Stimulated activated CD4-positive, alpha-beta T cell treated with anti-CD3 and anti-CD28 coated beads, Interleukin-15, amount 100 ng/mL, for 1 hour (primary cell): Measurements from ENCODE around the gene CTSS.
"Not testable (repeated sequence)": the region's sequence is repeated elsewhere in the genome, so short reads cannot be mapped to it uniquely, and the experiment has no call there.

ENCODE experiments used
- DNase-seq, 2 donors: peaks; one replicate each; pipeline ENCODE4 v3.0.0-alpha.2; 2020; ENCODE audit warnings: low read depth in 1 of 2, low spot score in 1 of 2

The CTSS gene

DNA sequence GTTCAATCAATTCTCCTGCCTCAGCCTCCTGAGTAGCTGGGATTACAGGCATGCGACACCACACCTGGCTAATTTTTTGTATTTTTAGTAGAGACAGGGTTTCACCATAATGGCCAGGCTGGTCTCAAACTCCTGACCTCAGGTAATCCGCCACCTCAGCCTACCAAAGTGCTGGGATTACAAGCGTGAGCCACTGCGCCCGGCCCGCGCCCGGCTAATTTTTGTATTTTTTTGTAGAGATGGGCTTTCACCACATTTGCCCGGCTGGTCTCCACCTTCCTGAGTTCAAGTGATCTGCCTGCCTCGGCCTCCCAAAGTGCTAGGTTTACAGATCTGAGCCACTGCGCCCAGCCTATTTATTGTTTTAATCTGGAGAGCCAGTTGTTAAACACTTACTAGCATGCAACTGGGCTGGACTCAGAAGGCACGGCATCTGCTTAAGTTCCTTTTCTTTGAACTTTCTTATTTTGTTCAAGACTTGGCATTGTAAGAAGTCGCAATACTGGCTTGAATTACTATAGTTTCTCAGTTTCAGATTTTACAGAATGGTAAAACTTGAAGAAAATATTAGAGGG, 10.4 kb upstream of the CTSS start:
- DNase-seq = not testable (repeated sequence)

DNA sequence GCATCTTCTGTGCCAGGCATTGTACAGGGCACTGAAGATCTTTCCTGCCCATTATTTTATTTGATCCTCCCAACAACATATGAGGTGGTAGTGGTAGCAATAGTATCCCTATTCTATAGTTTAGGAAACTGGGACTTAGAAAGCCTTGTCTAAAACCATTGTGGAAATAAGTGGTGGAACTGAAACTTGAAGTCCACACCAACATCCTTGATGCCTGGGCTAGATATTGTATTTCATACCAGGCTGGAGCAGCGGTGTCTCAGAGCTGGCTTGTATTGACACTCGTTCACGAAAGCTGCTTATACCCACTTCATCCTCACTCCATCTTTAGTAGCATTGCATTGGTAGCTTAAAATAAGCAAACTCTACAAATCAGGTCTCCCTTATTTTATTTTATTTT, 9.7 kb upstream of the CTSS start:
- no peak for DNase-seq

DNA sequence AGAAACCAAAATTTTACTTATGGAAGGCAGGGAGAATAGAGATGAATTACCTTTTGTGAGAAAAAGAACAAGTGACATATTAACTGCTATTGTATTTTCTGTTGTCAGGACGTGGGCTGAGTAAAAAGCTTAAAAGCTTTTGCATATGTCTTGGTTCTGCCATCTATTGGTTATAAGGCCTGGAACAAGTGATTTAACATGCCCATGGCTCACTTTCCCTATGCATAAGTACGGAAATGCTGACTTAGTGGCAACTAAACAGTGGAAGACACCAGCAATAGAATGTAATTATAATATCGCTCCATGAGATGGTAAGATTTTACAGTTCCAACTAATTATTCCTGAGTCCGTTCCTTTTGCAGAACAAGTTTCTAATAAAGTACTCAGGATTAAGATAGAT, 6.7 kb upstream of the CTSS start:
- no peak for DNase-seq

DNA sequence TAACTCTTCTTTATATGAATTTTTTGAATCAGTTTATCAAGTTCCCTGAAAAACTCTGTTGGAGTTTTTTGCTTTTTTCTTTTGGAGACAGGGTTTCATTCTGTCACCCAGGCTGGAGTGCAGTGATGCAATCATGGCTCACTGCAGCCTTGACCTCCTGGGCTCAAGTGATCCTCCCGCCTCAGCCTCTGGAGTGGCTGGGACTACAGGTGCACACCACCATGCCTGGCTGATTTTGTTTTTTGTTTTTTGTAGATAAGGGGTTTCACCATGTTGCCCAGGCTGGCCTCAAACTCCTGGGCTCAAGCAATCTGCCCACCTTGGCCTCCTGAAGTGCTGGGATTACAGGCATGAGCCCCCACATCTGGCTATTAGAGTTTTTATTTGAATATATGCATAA, 2.1 kb upstream of the CTSS start:
- not testable (repeated sequence) for DNase-seq

DNA sequence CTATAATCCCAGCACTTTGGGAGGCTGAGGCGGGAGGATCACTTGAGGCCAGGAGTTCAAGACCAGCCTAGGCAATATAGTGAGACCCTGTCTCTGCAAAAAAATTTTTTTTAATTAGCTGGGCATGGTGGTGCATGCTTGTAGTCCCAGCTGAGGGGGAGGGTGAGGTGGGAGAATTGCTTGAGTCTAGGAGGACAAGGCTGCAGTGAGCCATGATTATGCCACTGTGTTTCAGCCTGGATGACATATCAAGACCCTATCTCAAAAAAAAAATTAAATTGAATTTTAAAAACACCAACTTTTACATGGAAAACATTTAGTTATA, 361 bp upstream of the CTSS start:
- not testable (repeated sequence) for DNase-seq

DNA sequence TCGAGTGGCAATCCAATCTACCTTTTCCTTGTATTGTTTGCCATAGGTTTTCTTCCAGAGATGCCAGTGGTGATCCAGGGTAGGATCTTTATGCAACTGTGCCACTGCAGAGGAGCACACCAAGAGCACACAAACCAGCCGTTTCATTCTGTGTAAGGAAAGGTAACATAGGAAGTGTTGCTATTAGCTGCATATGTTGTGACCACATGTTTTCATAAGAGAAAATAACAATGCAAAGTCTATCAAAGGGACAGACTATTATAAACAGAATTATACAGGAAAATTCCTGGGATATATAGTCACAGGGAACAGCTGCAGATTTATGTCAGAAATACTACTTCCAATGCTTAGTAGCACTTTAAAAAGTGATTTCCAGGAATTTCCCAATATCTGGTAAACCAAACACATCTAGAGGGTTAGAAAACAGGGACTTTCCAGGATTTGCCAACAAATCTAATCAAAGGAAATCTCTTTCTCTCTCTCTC, 919 bp downstream of the CTSS start:
- no peak for DNase-seq

DNA sequence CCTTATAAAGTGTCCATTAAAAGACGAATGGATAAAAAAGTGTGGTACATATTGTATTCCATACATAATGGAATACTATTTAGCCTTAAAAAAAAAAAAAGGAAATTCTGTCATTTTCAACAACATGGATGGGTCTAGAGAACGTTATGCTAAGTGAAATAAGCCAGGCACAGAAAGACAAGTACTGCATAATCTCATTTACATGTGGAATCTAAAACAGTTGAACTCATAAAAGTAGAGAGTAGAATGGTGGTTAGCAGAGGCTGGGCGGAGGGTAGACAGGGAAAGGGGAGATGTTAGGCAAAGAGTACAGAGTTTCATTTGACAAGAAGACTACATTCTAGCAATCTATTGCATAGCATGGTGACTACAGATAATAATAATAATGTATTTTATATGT, 2.6 kb downstream of the CTSS start:
- no peak for DNase-seq

DNA sequence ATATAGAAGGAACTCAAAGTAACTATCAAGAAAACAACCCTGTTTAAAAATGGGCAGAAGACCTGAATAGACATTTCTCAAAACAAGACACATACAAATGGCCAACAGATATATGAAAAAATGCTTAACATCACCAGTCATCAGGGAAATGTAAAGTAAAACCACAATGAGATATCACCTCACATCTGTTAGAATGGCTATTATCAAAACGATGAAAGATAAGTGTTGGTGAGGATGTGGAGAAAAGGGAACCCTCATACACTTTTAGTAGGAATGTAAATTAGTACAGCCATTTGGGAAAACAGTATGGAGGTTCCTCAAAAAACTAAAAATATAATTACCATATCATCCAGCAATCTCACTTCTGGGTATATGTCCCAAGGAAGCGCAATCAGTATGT, 3.0 kb downstream of the CTSS start:
- DNase-seq = no peak

DNA sequence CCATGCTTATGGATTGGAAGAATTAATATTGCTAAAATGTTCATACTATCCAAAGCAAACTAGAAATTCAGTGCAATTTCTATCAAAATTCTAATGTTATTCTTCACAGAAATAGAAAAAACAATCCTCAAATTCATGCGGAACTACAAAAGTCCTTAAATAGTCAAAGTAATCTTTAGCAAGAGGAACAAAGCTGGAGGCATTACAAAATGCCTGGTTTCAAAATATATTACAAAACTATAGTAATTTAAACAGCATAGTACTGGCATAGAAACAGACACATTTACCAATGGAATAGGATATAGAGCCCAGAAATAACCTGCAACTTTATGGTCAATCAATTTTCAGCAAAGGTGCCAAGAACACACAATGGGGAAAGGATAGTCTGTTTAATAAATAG, 3.8 kb downstream of the CTSS start:
- no peak for DNase-seq

DNA sequence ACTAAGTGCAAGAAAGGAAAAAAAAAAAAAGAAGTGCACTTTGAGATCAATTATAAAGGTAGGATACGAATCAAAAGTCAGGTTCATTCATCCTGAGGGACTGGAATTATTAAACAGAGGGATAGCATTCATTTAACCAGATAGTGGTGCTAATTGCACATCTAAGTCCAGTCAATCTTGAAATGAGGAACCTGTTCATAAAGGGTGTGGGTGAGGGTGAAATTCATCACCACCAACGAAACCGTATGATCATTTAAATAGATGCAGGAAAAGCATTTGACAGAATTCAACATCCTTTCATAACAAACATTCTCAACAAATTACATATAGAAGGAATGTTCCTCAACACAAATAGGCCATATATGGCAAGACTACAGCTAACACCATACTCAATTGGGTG, 5.6 kb downstream of the CTSS start:
- no peak for DNase-seq

DNA sequence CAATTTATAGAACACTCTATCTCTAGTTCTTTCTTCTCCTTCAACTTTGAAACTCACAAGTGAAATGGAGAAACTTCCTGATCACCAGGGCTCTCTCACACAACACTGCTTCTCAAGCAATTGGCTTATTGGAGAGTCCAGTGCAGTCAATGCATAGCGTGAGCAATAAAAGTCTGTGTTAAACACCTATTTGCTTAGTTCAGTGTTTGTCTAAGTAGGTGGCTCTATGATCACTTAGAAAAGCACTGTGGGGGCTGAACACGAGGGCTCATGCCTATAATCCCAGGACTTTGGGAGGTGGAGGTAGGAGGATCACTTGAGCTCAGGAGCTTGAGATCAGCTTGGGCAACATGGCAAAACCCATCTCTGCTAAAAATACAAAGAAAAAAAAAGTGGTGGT, 12.2 kb downstream of the CTSS start:
- DNase-seq = no peak

DNA sequence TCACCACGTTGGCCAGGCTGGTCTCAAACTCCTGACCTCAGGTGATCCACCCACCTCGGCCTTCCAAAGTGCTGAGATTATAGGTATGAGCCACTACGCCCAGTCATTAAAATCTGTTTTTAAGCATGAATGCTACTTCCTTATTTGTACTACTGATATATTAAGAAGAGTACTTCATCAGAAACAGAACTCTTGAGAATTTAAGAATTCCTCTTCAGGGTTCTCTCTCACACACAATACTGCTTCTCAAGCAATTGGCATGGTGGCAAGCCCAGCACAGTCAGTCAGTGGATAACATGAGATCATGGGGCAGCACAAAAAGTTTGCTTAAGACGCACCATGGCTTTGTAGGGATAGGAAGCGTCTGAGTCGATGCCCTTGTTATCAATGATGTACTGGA, 14.1 kb downstream of the CTSS start:
- DNase-seq = no peak

DNA sequence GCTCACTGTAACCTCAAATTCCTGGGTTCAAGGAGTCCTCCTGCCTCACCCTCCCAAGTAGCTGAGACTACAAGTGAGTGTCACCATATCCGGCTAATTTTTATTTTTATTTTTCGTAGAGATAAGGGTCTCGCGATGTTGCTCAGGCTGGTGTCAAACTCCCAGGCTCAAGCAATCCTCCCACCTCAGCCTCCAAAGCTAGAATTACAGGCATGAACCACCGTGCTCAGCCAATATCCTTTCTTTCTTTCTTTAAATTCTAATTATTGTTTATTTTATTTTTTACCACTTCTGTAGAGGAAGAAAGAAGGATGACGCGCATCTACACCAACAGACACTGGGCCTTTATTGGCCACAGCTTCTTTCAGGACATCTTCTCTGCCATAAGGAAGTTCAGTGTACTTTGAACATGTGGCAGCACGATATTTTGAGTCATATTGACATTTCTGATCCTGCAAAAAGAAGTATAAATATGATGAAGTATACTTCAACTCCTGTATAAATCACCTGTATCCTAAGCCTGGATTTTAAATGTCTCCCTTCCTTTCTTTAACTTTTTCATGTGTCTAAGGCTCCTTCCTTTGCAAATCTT, 15.8 kb downstream of the CTSS start:
- DNase-seq = no peak

DNA sequence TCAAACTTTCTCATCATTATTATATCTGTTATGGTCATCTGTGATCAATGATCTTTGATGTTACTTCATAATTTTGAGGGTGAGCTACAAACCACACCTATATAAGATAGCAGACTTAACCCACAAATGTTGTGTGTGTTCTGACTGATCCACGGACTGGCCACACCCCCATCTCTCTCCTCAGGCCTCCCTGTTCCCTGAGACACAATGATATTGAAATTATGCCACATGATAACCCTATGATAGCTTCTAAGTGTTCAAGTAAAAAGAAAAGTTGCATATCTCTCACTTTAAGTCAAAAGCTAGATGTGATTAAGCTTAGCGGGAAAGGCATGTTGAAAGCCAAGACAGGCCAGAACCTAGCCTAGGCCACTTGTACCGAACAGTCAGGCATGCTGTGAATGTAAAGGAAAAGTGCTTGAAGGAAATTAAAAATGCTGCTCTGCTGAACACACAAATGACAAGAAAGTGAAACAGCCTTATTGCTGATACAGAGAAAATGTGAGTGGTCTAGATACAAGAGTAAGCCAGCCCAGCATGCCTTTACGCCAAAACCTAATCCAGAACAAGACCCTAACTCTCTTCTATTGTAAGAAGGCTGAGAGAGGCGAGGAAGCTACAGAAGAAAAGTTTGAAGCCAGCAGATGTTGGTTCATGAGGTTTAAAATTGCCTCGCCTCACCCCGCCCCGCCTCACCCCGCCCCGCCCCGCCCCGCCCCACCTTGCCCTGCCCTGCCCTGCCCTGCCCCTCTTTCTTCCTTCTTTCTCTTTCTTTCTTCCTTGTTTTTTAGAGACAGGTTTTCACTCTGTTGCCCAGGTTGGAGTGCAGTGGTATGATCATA, 16.5 kb downstream of the CTSS start:
- no peak for DNase-seq

DNA sequence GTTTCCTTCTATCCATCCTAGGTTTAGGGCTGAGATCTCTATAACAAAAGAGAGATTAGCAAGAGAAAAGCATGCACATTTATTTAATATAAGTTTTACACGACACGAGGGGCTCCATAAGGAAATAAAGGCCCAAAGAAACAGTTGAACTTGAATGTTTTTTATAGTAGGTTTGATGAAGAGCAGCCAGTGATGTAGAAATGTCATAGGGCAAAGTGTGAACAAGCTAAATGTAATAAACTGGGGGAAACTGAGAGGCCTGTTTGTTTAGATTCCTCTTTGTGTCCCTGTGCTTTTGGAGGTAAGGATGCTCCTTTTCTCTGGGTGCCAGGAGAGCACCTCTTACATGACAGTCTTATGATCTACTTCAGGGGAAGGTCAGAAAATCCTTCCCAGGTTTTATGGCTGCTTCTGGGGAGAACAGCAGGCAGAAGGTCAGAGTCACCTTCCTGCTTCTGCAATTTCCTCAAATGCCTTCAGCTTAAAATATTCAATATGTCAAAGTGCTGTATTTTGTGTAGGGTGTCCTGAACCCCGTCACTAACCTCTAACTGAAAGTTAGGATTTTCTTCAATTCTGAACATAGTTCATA, 35.4 kb downstream of the CTSS start:
- DNase-seq = no peak

DNA sequence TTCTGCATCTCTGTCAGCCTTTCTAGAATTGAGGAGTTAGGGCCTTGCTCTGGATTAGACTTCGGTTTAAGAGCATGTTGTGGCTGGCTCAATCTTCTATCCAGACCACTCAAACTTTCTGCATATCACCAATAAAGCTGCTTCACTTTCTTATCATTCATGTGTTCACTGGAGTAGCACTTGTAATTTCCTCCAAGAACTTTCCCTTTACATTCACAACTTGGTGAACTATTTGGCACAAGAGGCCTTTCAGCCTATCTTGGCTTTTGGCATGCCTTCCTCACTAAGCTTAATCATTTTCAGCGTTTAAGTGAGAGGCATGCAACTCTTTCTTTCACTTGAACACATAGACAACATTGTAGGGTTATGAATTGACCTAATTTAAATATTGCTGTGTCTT, 41.2 kb downstream of the CTSS start:
- no peak for DNase-seq

DNA sequence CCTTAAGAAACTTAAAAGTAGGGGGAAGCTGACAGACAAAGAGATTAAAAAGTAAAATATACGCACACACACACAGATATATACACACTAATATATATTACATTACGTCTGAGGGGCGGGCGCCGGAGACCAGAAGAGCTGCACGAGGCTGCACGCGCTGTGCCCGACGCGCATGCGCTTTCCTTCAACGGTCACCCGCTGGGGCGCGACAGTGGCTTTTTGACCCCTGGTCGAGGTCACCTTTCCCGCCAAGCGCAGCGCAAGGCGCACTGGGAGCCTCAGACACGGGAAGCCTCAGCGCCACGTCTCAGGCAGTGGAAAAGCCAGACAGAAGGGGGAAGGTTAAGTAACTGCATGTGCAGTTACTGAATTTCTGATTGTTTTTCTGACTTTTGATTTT, 44.9 kb downstream of the CTSS start, which contains the start of gene HORMAD1:
Gene HORMAD1 (minus strand): TSS at position 193 of the 400 bp plus-strand sequence. CDS start 1,390 bp downstream, outside the sequence.
- DNase-seq = no peak

DNA sequence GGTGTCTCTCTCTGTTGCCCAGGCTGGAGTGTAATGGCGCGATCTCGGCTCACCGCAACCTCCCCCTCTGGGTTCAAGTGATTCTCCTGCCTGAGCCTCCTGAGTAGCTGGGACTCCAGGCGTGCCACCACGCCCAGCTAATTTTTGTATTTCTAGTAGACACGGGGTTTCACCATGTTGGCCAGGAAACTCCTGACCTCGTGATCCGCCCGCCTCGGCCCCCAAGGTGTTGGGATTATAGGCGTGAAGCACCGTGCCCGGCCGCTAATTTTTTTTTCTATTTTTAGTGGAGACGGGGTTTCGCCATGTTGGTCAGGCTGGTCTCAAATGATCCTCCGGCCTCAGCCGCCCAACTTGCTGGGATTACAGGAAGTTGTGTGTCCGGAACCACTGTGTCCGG, 45.5 kb downstream of the CTSS start:
- no peak for DNase-seq

DNA sequence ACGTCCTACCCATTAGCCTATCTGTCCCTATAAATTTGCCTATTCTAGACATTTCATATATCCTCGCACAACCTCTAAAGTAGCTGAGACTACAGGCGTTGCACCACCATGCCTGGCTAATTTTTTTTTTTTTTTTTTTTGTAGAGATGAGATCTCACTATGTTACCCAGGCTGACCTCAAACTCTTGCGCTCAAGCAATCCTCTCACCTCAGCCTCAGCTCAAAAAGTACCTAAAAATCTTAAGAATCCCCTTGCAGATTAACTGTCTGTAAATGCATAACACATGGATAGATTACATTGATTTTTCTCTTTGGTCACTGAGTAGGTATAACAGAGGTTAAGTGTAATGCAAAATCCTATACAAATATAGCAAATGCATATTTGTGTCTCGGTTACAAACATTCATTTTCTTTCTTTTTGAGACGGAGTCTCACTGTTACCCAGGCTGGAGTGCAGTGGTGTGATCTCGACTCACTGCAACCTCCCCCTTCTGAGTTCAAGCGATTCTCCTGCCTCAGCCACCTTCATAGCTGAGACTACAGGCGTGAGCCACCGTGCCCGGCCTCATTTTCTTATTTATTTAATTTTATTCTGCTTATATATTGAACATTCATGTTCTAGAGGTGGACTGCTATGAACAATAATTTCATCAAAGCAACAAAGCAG, 47.2 kb downstream of the CTSS start:
- DNase-seq = no peak

DNA sequence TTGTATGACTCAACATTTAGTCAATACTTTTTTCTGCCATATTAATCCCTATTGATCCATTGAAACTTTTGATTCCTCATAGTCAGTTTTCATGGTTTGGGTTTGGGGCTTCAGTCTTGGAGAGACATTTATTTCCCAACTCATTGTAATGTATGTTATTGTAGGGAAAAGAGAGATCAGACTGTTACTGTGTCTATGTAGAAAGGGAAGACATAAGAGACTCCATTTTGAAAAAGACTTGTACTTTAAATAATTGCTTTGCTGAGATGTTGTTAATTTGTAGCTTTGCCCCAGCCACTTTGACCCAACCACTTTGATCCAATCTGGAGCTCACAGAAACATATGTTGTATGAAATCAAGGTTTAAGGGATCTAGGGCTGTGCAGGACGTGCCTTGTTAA, 56.5 kb downstream of the CTSS start:
- DNase-seq = not testable (repeated sequence)

DNA sequence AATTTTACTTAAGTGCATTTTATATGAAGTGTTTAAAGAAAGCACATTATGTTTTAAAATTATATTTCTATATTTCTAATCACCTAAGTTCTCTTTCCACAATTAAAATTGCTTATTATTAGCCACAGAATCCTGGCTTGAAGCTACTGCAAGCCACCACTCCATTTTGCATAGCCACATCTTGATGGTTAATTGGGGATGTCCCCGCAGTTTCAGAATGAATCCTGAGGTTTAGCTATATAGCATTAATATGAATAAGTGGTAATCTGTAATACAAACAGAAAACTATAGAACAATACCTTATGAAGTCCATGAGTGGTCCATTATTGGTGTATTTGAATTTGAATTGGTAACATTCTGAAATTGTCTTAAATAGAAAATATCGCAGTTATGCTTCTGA, 57.0 kb downstream of the CTSS start:
- no peak for DNase-seq

DNA sequence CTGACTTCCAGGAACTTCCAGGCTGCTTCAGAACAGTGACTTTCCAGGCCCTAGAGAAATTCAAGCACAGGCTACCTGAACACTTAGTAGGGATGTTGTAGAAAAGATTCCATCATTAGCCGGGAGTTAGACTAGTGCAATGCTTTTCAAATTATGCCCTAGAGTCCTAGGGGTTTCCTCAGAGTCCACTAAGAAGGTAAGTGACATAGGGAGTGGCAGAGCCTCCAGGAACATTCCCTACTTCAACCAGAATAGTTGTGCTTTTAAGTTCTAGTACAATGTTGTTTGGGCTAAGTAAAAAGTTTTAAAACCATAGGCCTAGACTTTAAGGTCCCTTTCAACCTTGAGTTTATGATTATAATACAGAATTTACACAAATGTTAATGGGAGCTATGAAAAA, 59.5 kb downstream of the CTSS start:
- DNase-seq = no peak
